IMR-90 (cell line): Measurements from ENCODE around the gene DLEU7. TPM values are rescaled to one million over a fixed set of nuclear protein-coding genes. Genes with fewer than 3 reads are reported as not detected.

Experiments used
- ATAC-seq: fragments of 200-7000 bp; cut with Tn5 transposase; 2 replicates; pipeline ENCODE4 v1.9.1; 2020; ENCODE audit warnings: low read depth, mild to moderate bottlenecking, moderate library complexity
- BruUV-seq: library from RNA; stranded (reverse); fragments of 400-500 nt; replicated peaks from 2 replicates; lab custom pipeline; 2021; lab: Mats Ljungman, UMichigan
- CTCF ChIA-PET: fragments of 300-600 bp; formaldehyde crosslinking; extraction: SDS; loops from one replicate; lab custom pipeline; 2021; ENCODE audit warnings: antibody characterized with exemption; lab: Yijun Ruan, JAX
- POLR2A ChIA-PET: fragments of 300-600 bp; sonication (Branson Sonifier 250); formaldehyde crosslinking; loops from one replicate; lab custom pipeline; 2022; ENCODE audit warnings: antibody characterized with exemption; ENCODE audit not compliant: unreplicated experiment; lab: Charles Lee
- DNase-seq: peaks from one replicate; pipeline ENCODE4 v3.0.0; 2013
- H2AFZ ChIP-seq: replicated peaks from 2 replicates; pipeline ENCODE3; 2013; ENCODE audit warnings: low read length, mild to moderate bottlenecking; ENCODE audit not compliant: poor library complexity
- H2AK5ac ChIP-seq: 2 replicates; pipeline ENCODE4 v1.6.1; 2013; ENCODE audit warnings: low read depth, low read length, inconsistent platforms
- H2AK9ac ChIP-seq: replicated peaks from 2 replicates; pipeline ENCODE3; 2013; ENCODE audit warnings: mild to moderate bottlenecking, low read depth, low read length, moderate library complexity; ENCODE audit not compliant: poor library complexity
- H2BK120ac ChIP-seq: 2 replicates; pipeline ENCODE4 v1.6.1; 2013; ENCODE audit warnings: low read depth, low read length, inconsistent platforms
- H2BK15ac ChIP-seq: 3 replicates; pipeline ENCODE4 v1.6.1; 2013; ENCODE audit warnings: low read depth, low read length, inconsistent platforms
- H2BK20ac ChIP-seq: 2 replicates; pipeline ENCODE4 v1.6.1; 2013; ENCODE audit warnings: low read depth, mild to moderate bottlenecking, inconsistent platforms, low read length, moderate library complexity
- H2BK5ac ChIP-seq: 2 replicates; pipeline ENCODE4 v1.6.1; 2013; ENCODE audit warnings: mild to moderate bottlenecking, low read depth, low read length, inconsistent platforms; ENCODE audit not compliant: poor library complexity, severe bottlenecking
- H3K14ac ChIP-seq: replicated peaks from 2 replicates; pipeline ENCODE4 v1.6.1; 2013; ENCODE audit warnings: low read depth, low read length, inconsistent platforms
- H3K18ac ChIP-seq: 2 replicates; pipeline ENCODE4 v1.6.1; 2013; ENCODE audit warnings: low read depth, low read length, control low read depth
- H3K23ac ChIP-seq: 2 replicates; pipeline ENCODE4 v1.6.1; 2013; ENCODE audit warnings: low read depth, low read length, inconsistent platforms
- H3K27ac ChIP-seq: 2 replicates; pipeline ENCODE4 v1.5.1; 2013; ENCODE audit warnings: mild to moderate bottlenecking, control low read depth, low read length; ENCODE audit not compliant: insufficient read depth
- H3K27me3 ChIP-seq: 2 replicates; pipeline ENCODE4 v1.6.1; 2013; ENCODE audit warnings: low read length; ENCODE audit not compliant: control insufficient read depth, insufficient read depth
- H3K36me3 ChIP-seq: 2 replicates; pipeline ENCODE4 v1.6.1; 2013; ENCODE audit warnings: low read length, mixed read lengths; ENCODE audit not compliant: control insufficient read depth, insufficient read depth
- H3K4ac ChIP-seq: 2 replicates; pipeline ENCODE4 v1.6.1; 2013; ENCODE audit warnings: low read depth, low read length, inconsistent platforms
- H3K4me1 ChIP-seq: 2 replicates; pipeline ENCODE4 v1.6.1; 2013; ENCODE audit warnings: low read length, mixed read lengths; ENCODE audit not compliant: control insufficient read depth, insufficient read depth
- H3K4me2 ChIP-seq: 2 replicates; pipeline ENCODE4 v1.6.1; 2013; ENCODE audit warnings: low read depth, mild to moderate bottlenecking, control low read depth, low read length, moderate library complexity
- H3K4me3 ChIP-seq: 2 replicates; pipeline ENCODE4 v1.5.1; 2013; ENCODE audit warnings: low read depth, mild to moderate bottlenecking, control low read depth, low read length, moderate library complexity; ENCODE audit not compliant: insufficient read depth
- H3K56ac ChIP-seq: 2 replicates; pipeline ENCODE4 v1.6.1; 2013; ENCODE audit warnings: low read length, inconsistent platforms; ENCODE audit not compliant: insufficient read depth; ENCODE audit errors: extremely low read depth
- H3K79me1 ChIP-seq, 2 experiments: 2 replicates each; pipeline ENCODE4 v1.6.1; 2013; ENCODE audit warnings: low read length in 2 of 2, inconsistent platforms in 1 of 2, low read depth in 1 of 2
- H3K9ac ChIP-seq: 2 replicates; pipeline ENCODE4 v1.6.1; 2013; ENCODE audit warnings: low read depth, low read length, control low read depth
- H3K9me1 ChIP-seq: 2 replicates; pipeline ENCODE4 v1.6.1; 2013; ENCODE audit warnings: low read length, inconsistent platforms; ENCODE audit not compliant: insufficient read depth
- H3K9me3 ChIP-seq: 2 replicates; pipeline ENCODE4 v1.6.1; 2013; ENCODE audit warnings: low read length; ENCODE audit not compliant: control insufficient read depth, insufficient read depth
- H4K20me1 ChIP-seq: 2 replicates; pipeline ENCODE4 v1.6.1; 2013; ENCODE audit warnings: low read length, inconsistent platforms; ENCODE audit not compliant: insufficient read depth
- H4K5ac ChIP-seq: 2 replicates; pipeline ENCODE4 v1.6.1; 2013; ENCODE audit warnings: mild to moderate bottlenecking, low read depth, low read length, control low read depth
- H4K8ac ChIP-seq, 2 experiments: 2 replicates each; pipeline ENCODE4 v1.6.1; 2013; ENCODE audit warnings: low read depth in 2 of 2, low read length in 2 of 2, control low read depth in 1 of 2, inconsistent platforms in 1 of 2
- H4K91ac ChIP-seq: 2 replicates; pipeline ENCODE4 v1.6.1; 2013; ENCODE audit warnings: low read depth, low read length, inconsistent platforms; ENCODE audit not compliant: insufficient read depth
- BHLHE40 ChIP-seq: fragments of 150-350 bp; IDR thresholded peaks from 2 replicates; pipeline ENCODE4 v1.6.1; 2016; ENCODE audit warnings: mild to moderate bottlenecking, low read depth, low read length
- CEBPB ChIP-seq: IDR thresholded peaks from 2 replicates; pipeline ENCODE4 v1.6.1; 2012; ENCODE audit warnings: low read depth, low read length, improper control_type of control experiment
- CHD1 ChIP-seq: IDR thresholded peaks from 2 replicates; pipeline ENCODE4 v1.6.1; 2012; ENCODE audit warnings: low read depth, low read length, improper control_type of control experiment
- FOS ChIP-seq: fragments of 150-350 bp; IDR thresholded peaks from 2 replicates; pipeline ENCODE4 v1.6.1; 2016; ENCODE audit warnings: low read depth, low read length
- MAFK ChIP-seq: IDR thresholded peaks from 2 replicates; pipeline ENCODE4 v1.6.1; 2012; ENCODE audit warnings: low read depth, low read length, improper control_type of control experiment
- MAZ ChIP-seq: IDR thresholded peaks from 2 replicates; pipeline ENCODE4 v1.6.1; 2012; ENCODE audit warnings: low read depth, mild to moderate bottlenecking, low read length, improper control_type of control experiment, moderate library complexity, borderline replicate concordance
- MXI1 ChIP-seq: IDR thresholded peaks from 2 replicates; pipeline ENCODE4 v1.6.1; 2012; ENCODE audit warnings: low read depth, mild to moderate bottlenecking, low read length, moderate library complexity, borderline replicate concordance
- POLR2A ChIP-seq: IDR thresholded peaks from 2 replicates; pipeline ENCODE4 v1.6.1; 2012; ENCODE audit warnings: mild to moderate bottlenecking, low read depth, low read length
- RAD21 ChIP-seq: IDR thresholded peaks from 2 replicates; pipeline ENCODE4 v1.6.1; 2012; ENCODE audit warnings: low read length, improper control_type of control experiment
- RFX5 ChIP-seq: IDR thresholded peaks from 2 replicates; pipeline ENCODE4 v1.8.0; 2012; ENCODE audit warnings: low read depth, mild to moderate bottlenecking, low read length, moderate library complexity
- SMC3 ChIP-seq: fragments of 150-350 bp; IDR thresholded peaks from 2 replicates; pipeline ENCODE4 v1.6.1; 2016; ENCODE audit warnings: low read depth, mild to moderate bottlenecking, antibody characterized with exemption, low read length, moderate library complexity
- WGBS, 2 experiments: methylation state at CpG; one replicate each; pipeline versions ENCODE4 v1.1.5 to v1.1.7; 2013; ENCODE audit warnings: missing lambda C conversion rate in 2 of 2; ENCODE audit not compliant: insufficient read length in 1 of 2; ENCODE audit errors: extremely low coverage in 2 of 2; 5-methylcytosine and 5-hydroxymethylcytosine counted together
- dilution Hi-C: fragments of 300-500 bp; cut with HindIII; formaldehyde crosslinking; loops from one replicate; pipeline ENCODE4 v1.14.3; 2018; ENCODE audit warnings: low sequenced_read_pairs; ENCODE audit not compliant: unreplicated experiment
- in situ Hi-C: fragments of 300-500 bp; cut with MboI; formaldehyde crosslinking; loops from 3 replicates; pipeline ENCODE4 v1.14.3; 2019; ENCODE audit warnings: low sequenced_read_pairs, inconsistent platforms, mixed read lengths
- intact Hi-C: fragments of 100-400 bp; cut with micrococcal nuclease; formaldehyde crosslinking; loops from 2 replicates; pipeline ENCODE4 v1.10.0; 2022
- polyA plus RNA-seq, 3 experiments: library from polyadenylated mRNA; depleted of rRNA; stranded (reverse); fragments of >200 nt; gene quantifications; 2 replicates each; pipeline ENCODE4 v1.2.3, GENCODE V29; 2012; ENCODE audit warnings: low replicate concordance in 1 of 3
- total RNA-seq: library from RNA; depleted of rRNA; stranded (reverse); fragments of >200 nt; gene quantifications from 2 replicates; pipeline ENCODE4 v1.2.3, GENCODE V29; 2012
- TF ChIP-seq, protein P1 (sequence below): fragments of 150-350 bp; IDR thresholded peaks from 2 replicates; pipeline ENCODE4 v1.6.1; 2017; ENCODE audit warnings: mild to moderate bottlenecking, antibody characterized with exemption, low read length, low read depth
- TF ChIP-seq, protein P2 (sequence below): fragments of 150-350 bp; IDR thresholded peaks from 2 replicates; pipeline ENCODE4 v1.6.1; 2016; ENCODE audit warnings: low read depth, mild to moderate bottlenecking, low read length, moderate library complexity, borderline replicate concordance
- TF ChIP-seq, protein P3 (sequence below): conservative IDR thresholded peaks from 2 replicates; pipeline ENCODE4 v1.5.1; 2012; ENCODE audit warnings: mild to moderate bottlenecking, low read depth, low read length, improper control_type of control experiment

DLEU7 gene
- total and polyA plus RNA-seq, 2 of the 4 experiments (the other 2 are of a cell fraction): not detected

DNA sequence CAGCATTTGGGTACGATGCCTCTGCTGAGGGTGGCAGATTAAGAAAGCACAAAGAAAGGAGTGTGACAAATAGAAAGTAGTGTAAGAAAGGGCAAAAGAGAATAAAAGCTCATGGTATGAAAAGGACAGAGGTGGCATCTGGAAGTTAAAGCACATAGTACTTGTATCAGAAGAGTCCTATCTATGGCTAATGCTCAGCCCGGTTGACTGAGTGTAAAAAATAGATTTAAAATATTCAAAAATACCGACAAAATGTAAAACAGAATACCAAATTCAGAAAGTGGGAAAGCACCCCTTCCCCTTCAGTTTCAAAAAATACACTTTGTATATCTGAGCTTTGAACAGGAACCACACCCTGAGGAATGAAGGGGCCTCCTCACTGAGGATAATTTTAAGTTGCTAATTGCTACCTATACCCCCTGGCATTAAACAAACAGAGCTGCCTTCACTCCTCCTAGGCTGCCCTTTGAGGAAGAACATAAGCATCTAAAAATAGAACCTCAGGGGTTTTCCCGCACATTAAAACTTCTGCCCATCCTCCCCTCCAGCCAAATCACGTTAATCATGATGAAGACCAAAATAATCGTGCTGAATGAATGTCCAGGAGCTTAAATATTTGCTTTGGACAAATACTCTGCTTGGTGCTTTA is 43.3 kb downstream of the DLEU7 start (continued):
- no peak for TF ChIP-seq CHD1

DNA sequence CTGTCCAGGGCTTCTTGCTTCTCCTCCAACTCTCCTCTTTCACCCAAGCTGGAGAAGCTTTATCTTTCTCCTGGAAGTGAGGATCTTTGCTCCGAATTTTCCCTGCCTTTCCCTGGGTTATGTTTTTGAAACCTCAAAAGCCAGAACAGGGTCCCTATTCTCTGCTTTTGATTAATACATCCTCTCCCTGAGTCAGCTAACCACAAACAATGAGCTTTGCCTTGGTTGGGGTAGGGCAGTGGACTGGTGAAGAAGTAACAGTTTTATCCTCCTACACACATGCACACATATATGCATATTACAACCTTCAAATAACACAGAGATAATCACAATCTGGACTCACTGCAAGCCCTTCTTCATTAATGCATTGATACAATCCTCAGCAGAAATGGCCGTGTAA is 44.6 kb downstream of the DLEU7 start:
- in situ Hi-C loops: loop anchor here (5.0 kb wide), 2 partner anchors 717 to 822 kb away; no protein-coding TSS in a partner anchor
- Histone ChIP-seq H4K5ac (no peak overlapping the region), H4K8ac (no peak overlapping the region), H3K23ac (no peak overlapping the region), H2AK5ac (no peak overlapping the region), H3K4me3 (no peak overlapping the region), H3K36me3 (no peaks in the 10 kb centered on the region), H2AK9ac (no peak overlapping the region), H4K20me1 (no peaks in the 10 kb centered on the region), H3K18ac (no peak overlapping the region), H3K9ac (no peak overlapping the region), H3K9me1 (no peaks in the 10 kb centered on the region), H3K56ac (no peak overlapping the region), H2BK5ac (no peak overlapping the region), H4K91ac (no peak overlapping the region), H3K27ac (no peak overlapping the region), H3K4ac (no peak overlapping the region), H3K4me1 (peaks cover 1% of the 10 kb centered on the region; the same call in 1 of the 2 replicates), H2AFZ (no peak overlapping the region), H3K14ac (no peak overlapping the region), H3K79me1 (no peaks in the 10 kb centered on the region), H2BK15ac (no peak overlapping the region), H3K4me2 (no peak overlapping the region), H3K9me3 (no peaks in the 10 kb centered on the region), H3K27me3 (peaks cover 20% of the 10 kb centered on the region), H2BK20ac (no peak overlapping the region), H2BK120ac (no peak overlapping the region)
- DNase-seq: no peak
- no peak for ATAC-seq
- intact Hi-C loops: no loop called here
- dilution Hi-C loops: no loop called here
- no CpG with 5 or more reads among the region's 2 CpGs for WGBS, 2 experiments
- CTCF ChIA-PET: no interaction called here
- BruUV-seq: no TSS peak
- POLR2A ChIA-PET: no interaction called here
- TF ChIP-seq MAFK: no peak
- TF ChIP-seq, protein P1, sequence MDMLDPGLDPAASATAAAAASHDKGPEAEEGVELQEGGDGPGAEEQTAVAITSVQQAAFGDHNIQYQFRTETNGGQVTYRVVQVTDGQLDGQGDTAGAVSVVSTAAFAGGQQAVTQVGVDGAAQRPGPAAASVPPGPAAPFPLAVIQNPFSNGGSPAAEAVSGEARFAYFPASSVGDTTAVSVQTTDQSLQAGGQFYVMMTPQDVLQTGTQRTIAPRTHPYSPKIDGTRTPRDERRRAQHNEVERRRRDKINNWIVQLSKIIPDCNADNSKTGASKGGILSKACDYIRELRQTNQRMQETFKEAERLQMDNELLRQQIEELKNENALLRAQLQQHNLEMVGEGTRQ: no peak
- TF ChIP-seq MAZ: no peak
- no peak for TF ChIP-seq RFX5
- no peak for TF ChIP-seq RAD21
- no peak for TF ChIP-seq MXI1
- no peak for TF ChIP-seq CEBPB
- no peak for TF ChIP-seq FOS
- no peak for TF ChIP-seq SMC3
- TF ChIP-seq CHD1: no peak
- TF ChIP-seq POLR2A: no peak
- no peak for TF ChIP-seq BHLHE40
- TF ChIP-seq, protein P2, sequence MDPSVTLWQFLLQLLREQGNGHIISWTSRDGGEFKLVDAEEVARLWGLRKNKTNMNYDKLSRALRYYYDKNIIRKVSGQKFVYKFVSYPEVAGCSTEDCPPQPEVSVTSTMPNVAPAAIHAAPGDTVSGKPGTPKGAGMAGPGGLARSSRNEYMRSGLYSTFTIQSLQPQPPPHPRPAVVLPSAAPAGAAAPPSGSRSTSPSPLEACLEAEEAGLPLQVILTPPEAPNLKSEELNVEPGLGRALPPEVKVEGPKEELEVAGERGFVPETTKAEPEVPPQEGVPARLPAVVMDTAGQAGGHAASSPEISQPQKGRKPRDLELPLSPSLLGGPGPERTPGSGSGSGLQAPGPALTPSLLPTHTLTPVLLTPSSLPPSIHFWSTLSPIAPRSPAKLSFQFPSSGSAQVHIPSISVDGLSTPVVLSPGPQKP: no peak
- TF ChIP-seq, protein P3, sequence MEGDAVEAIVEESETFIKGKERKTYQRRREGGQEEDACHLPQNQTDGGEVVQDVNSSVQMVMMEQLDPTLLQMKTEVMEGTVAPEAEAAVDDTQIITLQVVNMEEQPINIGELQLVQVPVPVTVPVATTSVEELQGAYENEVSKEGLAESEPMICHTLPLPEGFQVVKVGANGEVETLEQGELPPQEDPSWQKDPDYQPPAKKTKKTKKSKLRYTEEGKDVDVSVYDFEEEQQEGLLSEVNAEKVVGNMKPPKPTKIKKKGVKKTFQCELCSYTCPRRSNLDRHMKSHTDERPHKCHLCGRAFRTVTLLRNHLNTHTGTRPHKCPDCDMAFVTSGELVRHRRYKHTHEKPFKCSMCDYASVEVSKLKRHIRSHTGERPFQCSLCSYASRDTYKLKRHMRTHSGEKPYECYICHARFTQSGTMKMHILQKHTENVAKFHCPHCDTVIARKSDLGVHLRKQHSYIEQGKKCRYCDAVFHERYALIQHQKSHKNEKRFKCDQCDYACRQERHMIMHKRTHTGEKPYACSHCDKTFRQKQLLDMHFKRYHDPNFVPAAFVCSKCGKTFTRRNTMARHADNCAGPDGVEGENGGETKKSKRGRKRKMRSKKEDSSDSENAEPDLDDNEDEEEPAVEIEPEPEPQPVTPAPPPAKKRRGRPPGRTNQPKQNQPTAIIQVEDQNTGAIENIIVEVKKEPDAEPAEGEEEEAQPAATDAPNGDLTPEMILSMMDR: no peak
